H1 (cell line): ENCODE data around the gene LRP3. TPM values are rescaled to one million over a fixed set of nuclear protein-coding genes. Genes with fewer than 3 reads are reported as not detected.

Experiments used
- CTCF ChIA-PET: fragments of 300-600 bp; sonication (Branson Sonifier 250); formaldehyde crosslinking; loops from one replicate; lab custom pipeline; 2021; ENCODE audit not compliant: partially characterized antibody; lab: Charles Lee
- POLR2A ChIA-PET: fragments of 300-600 bp; sonication (Branson Sonifier 250); formaldehyde crosslinking; loops from one replicate; lab custom pipeline; 2021; ENCODE audit warnings: inconsistent platforms; ENCODE audit not compliant: partially characterized antibody; lab: Charles Lee
- DNase-seq, 2 experiments: peaks; one replicate each; pipeline versions ENCODE4 v3.0.0 to v3.0.0-alpha.2; 2010 to 2022; ENCODE audit warnings: low spot score in 2 of 2, low read depth in 1 of 2, mixed read lengths in 1 of 2
- FAIRE-seq: peaks from 2 replicates; lab custom pipeline; 2011; peaks lifted over from hg19 to GRCh38; lab: Jason Lieb, UNC
- H2AFZ ChIP-seq: 2 replicates; pipeline ENCODE4 v1.8.1; 2012; ENCODE audit warnings: low read length, inconsistent platforms
- H2AK5ac ChIP-seq: 2 replicates; pipeline ENCODE4 v1.6.1; 2013; ENCODE audit warnings: low read depth, low read length
- H2BK120ac ChIP-seq: replicated peaks from 2 replicates; pipeline ENCODE3; 2013; ENCODE audit warnings: low read depth, low read length, inconsistent platforms
- H2BK12ac ChIP-seq: 2 replicates; pipeline ENCODE4 v1.6.1; 2013; ENCODE audit warnings: low read depth, low read length
- H2BK15ac ChIP-seq: 2 replicates; pipeline ENCODE4 v1.6.1; 2013; ENCODE audit warnings: low read length
- H2BK20ac ChIP-seq: 2 replicates; pipeline ENCODE4 v1.6.1; 2013; ENCODE audit warnings: low read length
- H2BK5ac ChIP-seq: 2 replicates; pipeline ENCODE4 v1.6.1; 2013; ENCODE audit warnings: low read depth, low read length
- H3K14ac ChIP-seq: 2 replicates; pipeline ENCODE4 v1.6.1; 2013; ENCODE audit warnings: inconsistent platforms; ENCODE audit not compliant: insufficient read length
- H3K18ac ChIP-seq: 2 replicates; pipeline ENCODE4 v1.6.1; 2013; ENCODE audit warnings: low read length; ENCODE audit errors: extremely low read depth
- H3K23ac ChIP-seq: 2 replicates; pipeline ENCODE4 v1.6.1; 2013; ENCODE audit warnings: inconsistent platforms; ENCODE audit not compliant: insufficient read length
- H3K23me2 ChIP-seq: 2 replicates; pipeline ENCODE4 v1.6.1; 2013; ENCODE audit warnings: low read depth, low read length
- H3K27ac ChIP-seq: 2 replicates; pipeline ENCODE4 v1.6.1; 2011; ENCODE audit warnings: low read depth, low read length, inconsistent platforms
- H3K27me3 ChIP-seq, 4 experiments: replicated peaks in 1 of 4; 1 replicate in 1 of 4; 2 replicates in 3 of 4; pipeline versions ENCODE4 v1.6.1 to v1.8.1; 2011 to 2013; ENCODE audit warnings: low read length in 3 of 4, mild to moderate bottlenecking in 3 of 4, inconsistent platforms in 2 of 4, mixed read lengths in 2 of 4, moderate library complexity in 1 of 4; ENCODE audit not compliant: control insufficient read depth in 3 of 4, insufficient read depth in 3 of 4; ENCODE audit errors: extremely low read depth in 1 of 4
- H3K36me3 ChIP-seq, 4 experiments: 2 replicates each; pipeline versions ENCODE4 v1.6.1 to v1.8.1; 2011 to 2013; ENCODE audit warnings: mild to moderate bottlenecking in 4 of 4, low read length in 3 of 4, moderate library complexity in 2 of 4, control low read depth in 1 of 4, inconsistent platforms in 1 of 4; ENCODE audit not compliant: insufficient read depth in 4 of 4, control insufficient read depth in 2 of 4
- H3K4ac ChIP-seq: replicated peaks from 2 replicates; pipeline ENCODE3; 2013; ENCODE audit warnings: low read length, low read depth, mixed read lengths, inconsistent platforms; ENCODE audit not compliant: insufficient read length
- H3K4me1 ChIP-seq, 4 experiments: replicated peaks in 1 of 4; 1 replicate in 1 of 4; 2 replicates in 3 of 4; pipeline versions ENCODE4 v1.6.1 to v1.8.1; 2011 to 2013; ENCODE audit warnings: low read length in 3 of 4, inconsistent platforms in 2 of 4, mixed read lengths in 1 of 4; ENCODE audit not compliant: insufficient read depth in 4 of 4, control insufficient read depth in 3 of 4
- H3K4me2 ChIP-seq, 2 experiments: 2 replicates each; pipeline versions ENCODE4 v1.6.1 to v1.8.1; 2011 to 2013; ENCODE audit warnings: low read depth in 2 of 2, low read length in 2 of 2, control low read depth in 1 of 2, inconsistent platforms in 1 of 2, mild to moderate bottlenecking in 1 of 2; ENCODE audit not compliant: insufficient read depth in 1 of 2
- H3K4me3 ChIP-seq, 4 experiments: fragments of 200-600, 300-600 bp in 1 of 4; sonication (generic), shearing (Covaris generic), sonication (Bioruptor Twin) in 1 of 4; 2 replicates each; pipeline versions ENCODE4 v1.5.1 to v1.8.1; 2011 to 2016; ENCODE audit warnings: low read length in 4 of 4, low read depth in 3 of 4, control low read depth in 2 of 4, inconsistent platforms in 2 of 4, mild to moderate bottlenecking in 2 of 4, mixed read lengths in 1 of 4, moderate library complexity in 1 of 4; ENCODE audit not compliant: insufficient read depth in 2 of 4; ENCODE audit errors: extremely low read depth in 1 of 4
- H3K56ac ChIP-seq: replicated peaks from 2 replicates; pipeline ENCODE3; 2013; ENCODE audit warnings: low read depth, mild to moderate bottlenecking, mixed read lengths, low read length, inconsistent platforms; ENCODE audit not compliant: insufficient read length
- H3K79me1 ChIP-seq: 2 replicates; pipeline ENCODE4 v1.6.1; 2013; ENCODE audit warnings: low read depth, low read length, control low read depth
- H3K79me2 ChIP-seq, 2 experiments: 2 replicates each; pipeline versions ENCODE4 v1.6.1 to v1.8.1; 2012 to 2013; ENCODE audit warnings: low read length in 2 of 2, mild to moderate bottlenecking in 2 of 2, inconsistent platforms in 1 of 2; ENCODE audit not compliant: insufficient read depth in 2 of 2, control insufficient read depth in 1 of 2
- H3K9ac ChIP-seq, 4 experiments: replicated peaks in 1 of 4; 1 replicate in 1 of 4; 2 replicates in 3 of 4; pipeline versions ENCODE4 v1.6.1 to v1.8.1; 2011 to 2013; ENCODE audit warnings: low read depth in 3 of 4, low read length in 3 of 4, control low read depth in 2 of 4, mild to moderate bottlenecking in 2 of 4, moderate library complexity in 2 of 4, inconsistent platforms in 1 of 4; ENCODE audit errors: extremely low read depth in 1 of 4
- H3K9me3 ChIP-seq, 2 experiments: 2 replicates each; pipeline versions ENCODE4 v1.6.1 to v1.8.1; 2012 to 2013; ENCODE audit warnings: mild to moderate bottlenecking in 2 of 2, moderate library complexity in 2 of 2, control low read depth in 1 of 2, inconsistent platforms in 1 of 2, low read depth in 1 of 2, low read length in 1 of 2, mixed read lengths in 1 of 2; ENCODE audit not compliant: insufficient read depth in 2 of 2
- H4K20me1 ChIP-seq, 2 experiments: replicated peaks in 1 of 2; 2 replicates each; pipeline versions ENCODE3 to v1.8.1; 2011 to 2013; ENCODE audit warnings: inconsistent platforms in 2 of 2, low read length in 2 of 2, mild to moderate bottlenecking in 1 of 2; ENCODE audit not compliant: insufficient read depth in 2 of 2, control insufficient read depth in 1 of 2
- H4K5ac ChIP-seq: 2 replicates; pipeline ENCODE4 v1.6.1; 2013; ENCODE audit warnings: low read length, low read depth, mixed read lengths, inconsistent platforms; ENCODE audit not compliant: insufficient read length
- H4K8ac ChIP-seq: 2 replicates; pipeline ENCODE4 v1.8.0; 2013; ENCODE audit warnings: mild to moderate bottlenecking, moderate library complexity, low read length, inconsistent platforms; ENCODE audit not compliant: insufficient read depth; ENCODE audit errors: extremely low read depth
- H4K91ac ChIP-seq: replicated peaks from 2 replicates; pipeline ENCODE3; 2013; ENCODE audit warnings: low read length, mixed read lengths, inconsistent platforms; ENCODE audit not compliant: insufficient read length
- BCL11A ChIP-seq, 2 experiments: IDR thresholded peaks; one replicate each; pipeline ENCODE4 v1.6.1; 2011; ENCODE audit warnings: low read depth in 2 of 2, low read length in 2 of 2, mild to moderate bottlenecking in 2 of 2
- CEBPB ChIP-seq: IDR thresholded peaks from 2 replicates; pipeline ENCODE4 v1.6.1; 2012; ENCODE audit warnings: low read depth, low read length
- GTF2F1 ChIP-seq: IDR thresholded peaks from 2 replicates; pipeline ENCODE4 v1.6.1; 2012; ENCODE audit warnings: low read depth, low read length, improper control_type of control experiment, borderline replicate concordance
- JUND ChIP-seq: IDR thresholded peaks from 2 replicates; pipeline ENCODE4 v1.6.1; 2011; ENCODE audit warnings: mild to moderate bottlenecking, improper control_type of control experiment, low read length
- KDM5A ChIP-seq: fragments of 200-600 bp; IDR thresholded peaks from 2 replicates; pipeline ENCODE4 v1.7.1; 2012; ENCODE audit warnings: mild to moderate bottlenecking, low read length, inconsistent platforms, mixed read lengths
- MAFK ChIP-seq: IDR thresholded peaks from 2 replicates; pipeline ENCODE4 v1.6.1; 2012; ENCODE audit warnings: low read depth, mild to moderate bottlenecking, improper control_type of control experiment, low read length
- RFX5 ChIP-seq: IDR thresholded peaks from 2 replicates; pipeline ENCODE4 v1.6.1; 2011; ENCODE audit warnings: low read depth, low read length, improper control_type of control experiment, borderline replicate concordance
- SAP30 ChIP-seq: fragments of 300-600 bp; sonication (generic); IDR thresholded peaks from 2 replicates; pipeline ENCODE4 v1.7.1; 2012; ENCODE audit warnings: low read length, moderate library complexity, mild to moderate bottlenecking, inconsistent platforms; ENCODE audit not compliant: insufficient read depth, insufficient replicate concordance
- SUZ12 ChIP-seq: fragments of 200-600 bp; sonication (generic); IDR thresholded peaks from 2 replicates; pipeline ENCODE4 v1.6.1; 2012; ENCODE audit warnings: mild to moderate bottlenecking, inconsistent platforms, low read length, moderate library complexity, mixed read lengths
- TCF12 ChIP-seq: IDR thresholded peaks from 2 replicates; pipeline ENCODE4 v1.6.1; 2011; ENCODE audit warnings: low read depth, mild to moderate bottlenecking, low read length
- TEAD4 ChIP-seq: IDR thresholded peaks from 2 replicates; pipeline ENCODE4 v1.6.1; 2012; ENCODE audit warnings: low read depth, low read length, inconsistent platforms, mixed read lengths
- YY1 ChIP-seq: IDR thresholded peaks from 2 replicates; pipeline ENCODE4 v1.6.1; 2011; ENCODE audit warnings: low read depth, mild to moderate bottlenecking, low read length
- WGBS, 2 experiments: shearing (Covaris generic) in 1 of 2; methylation state at CpG; one replicate each; pipeline versions ENCODE4 v1.1.6 to v1.1.7; 2013 to 2015; ENCODE audit warnings: low lambda C conversion rate in 2 of 2, mixed read lengths in 2 of 2, inconsistent platforms in 1 of 2, low coverage in 1 of 2, missing lambda C conversion rate in 1 of 2; ENCODE audit not compliant: insufficient replicate concordance in 2 of 2, insufficient coverage in 1 of 2, insufficient read length in 1 of 2; ENCODE audit errors: extremely low coverage in 1 of 2, missing lambda C conversion rate in 1 of 2; 5-methylcytosine and 5-hydroxymethylcytosine counted together
- polyA plus RNA-seq, 7 experiments: library from polyadenylated mRNA; depleted of rRNA in 3 of 7; stranded (reverse) in 5 of 7; unstranded in 2 of 7; fragments of >200 nt in 5 of 7; fragments of 200-250 nt in 2 of 7; gene quantifications; 1 replicate in 5 of 7; 2 replicates in 1 of 7; 4 replicates in 1 of 7; pipeline versions ENCODE4 v1.2.1 to v1.2.3, GENCODE V29; 2011 to 2013; ENCODE audit warnings: missing spikeins in 2 of 7, mixed read lengths in 2 of 7
- total RNA-seq: library from RNA; stranded (reverse); fragmentation: NEBNext Ultra II Directional; extraction: Animal tissue kit (Norgen Biotek cat#: 25700); gene quantifications from 2 replicates; pipeline ENCODE4 v1.2.1, GENCODE V29; 2021
- TF ChIP-seq, protein P1 (sequence below): IDR thresholded peaks from 2 replicates; pipeline ENCODE4 v1.6.1; 2012; ENCODE audit warnings: low read length, inconsistent platforms

The LRP3 gene
- total and polyA plus RNA-seq, 2 of the 8 experiments (the other 6 are each of a cell fraction or from before 2014, with no cell fraction given) = 30.3 to 33.7 TPM

GRCh38 chr19:33255781-33256180 lies 61.7 kb downstream of the LRP3 start:
- FAIRE-seq (no peak), DNase-seq (no peak)
- POLR2A ChIA-PET = interaction anchor here (1.1 to 2.0 kb wide), 3 partner anchors 10 to 119 kb away, joined by 3 to 8 read pairs (median 5); no protein-coding TSS in a partner anchor
- no peak overlapping the region for H3K4me2 ChIP-seq
- no peaks in the 10 kb centered on the region for H4K20me1 ChIP-seq
- H3K4me3 ChIP-seq = no peak overlapping the region
- peaks cover 0 to under 1% (median under 1%) of the 10 kb centered on the region in 4 experiments; a peak in 4 of 7 replicates for H3K4me1 ChIP-seq
- no peak overlapping the region for H2BK20ac ChIP-seq
- no peak overlapping the region for H3K18ac ChIP-seq
- no peak overlapping the region for H3K9ac ChIP-seq
- no peaks in the 10 kb centered on the region for H3K79me1 ChIP-seq
- H3K79me2 ChIP-seq = no peaks in the 10 kb centered on the region
- H3K27me3 ChIP-seq = no peaks in the 10 kb centered on the region; a peak in 1 of 7 replicates
- H2BK120ac ChIP-seq = no peak overlapping the region
- no peak overlapping the region for H2BK15ac ChIP-seq
- H2BK5ac ChIP-seq = no peak overlapping the region
- no peak overlapping the region for H2BK12ac ChIP-seq
- WGBS, 2 experiments = 84% methylated on average over 7 of the region's 7 CpGs; no CpG with 5 or more reads in 1 of the 2 experiments
- no peak overlapping the region for H3K23ac ChIP-seq
- no peak overlapping the region for H3K4ac ChIP-seq
- no peaks in the 10 kb centered on the region for H3K23me2 ChIP-seq
- CTCF ChIA-PET = interaction anchor here (0.7 to 2.6 kb wide), 12 partner anchors 9 to 242 kb away, joined by 3 to 14 read pairs (median 3); partner anchors contain the start of gene CEBPA
- H3K9me3 ChIP-seq = no peaks in the 10 kb centered on the region
- H3K14ac ChIP-seq = no peak overlapping the region
- no peak overlapping the region for H3K56ac ChIP-seq
- no peak overlapping the region for H4K8ac ChIP-seq
- no peak overlapping the region for H4K91ac ChIP-seq
- H3K36me3 ChIP-seq = no peaks in the 10 kb centered on the region
- no peak overlapping the region for H4K5ac ChIP-seq
- H2AFZ ChIP-seq = no peak overlapping the region
- H3K27ac ChIP-seq = no peak overlapping the region
- H2AK5ac ChIP-seq = no peak overlapping the region
- TF ChIP-seq, protein P1, sequence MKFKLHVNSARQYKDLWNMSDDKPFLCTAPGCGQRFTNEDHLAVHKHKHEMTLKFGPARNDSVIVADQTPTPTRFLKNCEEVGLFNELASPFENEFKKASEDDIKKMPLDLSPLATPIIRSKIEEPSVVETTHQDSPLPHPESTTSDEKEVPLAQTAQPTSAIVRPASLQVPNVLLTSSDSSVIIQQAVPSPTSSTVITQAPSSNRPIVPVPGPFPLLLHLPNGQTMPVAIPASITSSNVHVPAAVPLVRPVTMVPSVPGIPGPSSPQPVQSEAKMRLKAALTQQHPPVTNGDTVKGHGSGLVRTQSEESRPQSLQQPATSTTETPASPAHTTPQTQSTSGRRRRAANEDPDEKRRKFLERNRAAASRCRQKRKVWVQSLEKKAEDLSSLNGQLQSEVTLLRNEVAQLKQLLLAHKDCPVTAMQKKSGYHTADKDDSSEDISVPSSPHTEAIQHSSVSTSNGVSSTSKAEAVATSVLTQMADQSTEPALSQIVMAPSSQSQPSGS = no peak
- TF ChIP-seq RFX5 = no peak
- TF ChIP-seq SUZ12 = no peak
- no peak for TF ChIP-seq GTF2F1
- TF ChIP-seq KDM5A = no peak
- no peak for TF ChIP-seq MAFK
- TF ChIP-seq SAP30 = no peak
- TF ChIP-seq YY1 = no peak
- no peak for TF ChIP-seq TEAD4
- no peak for TF ChIP-seq CEBPB
- no peak for TF ChIP-seq BCL11A (IDR thresholded peaks at IDR 0.05; ENCODE audit: low read depth in 2 of 2, low read length in 2 of 2)
- TF ChIP-seq JUND = no peak
- no peak for TF ChIP-seq TCF12
